HL-60 (cell line): ENCODE measurements around the gene GRP.

ENCODE experiments used
- DNase-seq, 2 experiments: peaks; one replicate each; pipeline ENCODE4 v3.0.0-alpha.2; 2010 to 2020; ENCODE audit warnings: low read depth in 1 of 2, low spot score in 1 of 2
- H3K27ac ChIP-seq: fragments of 250-450 bp; sonication (Bioruptor Pico); replicated peaks from 2 replicates; pipeline ENCODE4 v1.5.1; 2020; ENCODE audit warnings: mild to moderate bottlenecking, moderate library complexity
- H3K27me3 ChIP-seq: fragments of 250-450 bp; sonication (Bioruptor Pico); 2 replicates; pipeline ENCODE4 v1.5.1; 2021; ENCODE audit warnings: mild to moderate bottlenecking, moderate library complexity; ENCODE audit not compliant: insufficient read depth, poor library complexity, severe bottlenecking
- H3K4me3 ChIP-seq: replicated peaks from 2 replicates; pipeline ENCODE4 v1.5.1; 2011; ENCODE audit warnings: mild to moderate bottlenecking, control low read depth, low read length; ENCODE audit not compliant: insufficient read depth
- GABPA ChIP-seq: IDR thresholded peaks from 2 replicates; pipeline ENCODE4 v1.6.1; 2012; ENCODE audit warnings: low read depth
- POLR2AphosphoS5 ChIP-seq: IDR thresholded peaks from 2 replicates; pipeline ENCODE4 v1.6.1; 2012; ENCODE audit warnings: low read depth
- SPI1 ChIP-seq: IDR thresholded peaks from 2 replicates; pipeline ENCODE4 v1.6.1; 2012; ENCODE audit warnings: low read depth, mild to moderate bottlenecking, borderline replicate concordance
- long read RNA-seq: library from polyadenylated mRNA; unstranded; transcript quantifications from one replicate; pipeline ENCODE4 v2.0.0, GENCODE V29; 2020
- TF ChIP-seq, protein P1 (sequence below): IDR thresholded peaks from 2 replicates; pipeline ENCODE4 v1.6.1; 2012; ENCODE audit warnings: low read depth; ENCODE audit not compliant: insufficient replicate concordance
- TF ChIP-seq, protein P2 (sequence below): IDR thresholded peaks from one replicate; pipeline ENCODE4 v1.5.1; 2011; ENCODE audit warnings: low read length, control low read depth, inconsistent platforms; ENCODE audit not compliant: insufficient read depth

The GRP gene
- long read RNA-seq: 0 reads

DNA sequence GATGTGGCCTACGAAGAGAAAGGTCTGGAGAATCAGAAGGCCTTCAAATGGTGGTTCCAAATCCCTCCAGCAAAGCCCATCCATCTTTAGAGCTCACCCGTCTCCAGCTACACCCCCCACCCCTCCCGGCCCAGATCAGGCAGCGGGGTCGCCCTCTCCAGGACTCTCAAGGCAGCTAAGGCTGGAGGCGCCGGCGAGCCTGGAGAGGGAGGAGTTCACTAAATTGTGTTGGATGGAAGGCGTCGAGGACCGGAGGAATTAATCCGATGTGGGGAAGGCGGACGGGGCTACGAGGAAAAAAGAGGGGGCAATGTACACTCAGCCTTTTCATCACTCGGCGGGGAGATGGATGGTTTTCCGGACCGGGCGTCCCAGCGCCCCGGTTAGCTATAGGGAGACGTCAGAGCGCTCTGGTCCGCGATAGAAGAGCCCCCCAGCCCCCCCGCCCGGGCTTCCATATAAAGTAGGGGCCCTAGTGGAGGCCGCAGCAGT is at the start of gene GRP:
TSS of gene GRP (plus strand) at position 487 of the 492 bp plus-strand sequence. CDS start 108 bp downstream, outside the sequence.
- Histone ChIP-seq H3K27ac (no peak within 1 kb of the TSS), H3K4me3 (no peak within 1 kb of the TSS), H3K27me3 (peaks cover 63% of the 10 kb centered on the region)
- no peak for DNase-seq
- TF ChIP-seq POLR2AphosphoS5: no peak

DNA sequence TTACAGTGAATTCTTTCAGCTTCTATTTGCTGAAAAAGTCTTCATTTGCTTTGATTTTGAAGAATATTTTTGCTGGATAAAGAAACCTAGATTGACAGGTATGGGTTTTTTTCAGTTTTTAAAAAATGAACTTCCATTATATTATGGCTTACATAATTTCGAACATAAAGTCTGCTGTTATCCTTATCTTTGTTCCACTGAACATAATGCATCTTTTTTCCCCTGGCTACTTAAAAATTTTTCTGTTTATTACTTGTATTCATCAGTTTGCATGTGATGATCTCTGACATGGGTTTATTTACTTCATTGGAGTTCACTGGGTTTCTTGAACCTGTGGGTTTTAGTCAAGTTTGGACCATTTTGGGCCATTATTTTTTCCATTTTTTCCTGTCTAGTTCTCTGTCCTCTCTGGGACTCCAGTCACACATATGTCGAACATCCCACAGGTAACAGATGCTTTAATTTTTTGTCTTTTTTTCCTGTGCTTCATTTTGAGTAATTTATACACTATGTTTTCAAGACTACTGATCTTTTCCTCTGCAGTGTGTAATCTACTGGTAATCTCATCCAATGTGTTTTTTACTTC is 47.2 kb upstream of the GRP start:
- TF ChIP-seq SPI1: no peak
- no peak for TF ChIP-seq POLR2AphosphoS5
- no peak for DNase-seq
- Histone ChIP-seq H3K27ac (no peak overlapping the region), H3K27me3 (no peaks in the 10 kb centered on the region), H3K4me3 (no peak overlapping the region)

DNA sequence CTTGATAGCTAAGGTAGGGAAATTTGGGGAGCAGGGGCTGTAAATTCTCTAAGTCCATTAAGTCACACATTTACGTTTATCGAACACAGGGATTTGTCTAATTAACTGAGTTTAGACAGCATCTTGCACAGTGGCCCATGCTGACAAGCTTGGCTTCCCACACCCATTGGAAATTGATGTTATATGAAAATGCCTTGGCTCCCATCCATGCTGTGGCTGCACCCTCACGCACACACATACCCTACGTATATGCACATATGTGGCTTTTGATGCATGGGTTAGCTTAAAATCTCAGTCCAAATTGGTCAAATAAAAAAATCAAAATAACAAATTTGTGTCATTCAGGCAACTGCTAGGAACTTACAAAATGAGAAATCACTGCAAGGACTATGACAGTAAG is 42.5 kb upstream of the GRP start:
- TF ChIP-seq, protein P1, sequence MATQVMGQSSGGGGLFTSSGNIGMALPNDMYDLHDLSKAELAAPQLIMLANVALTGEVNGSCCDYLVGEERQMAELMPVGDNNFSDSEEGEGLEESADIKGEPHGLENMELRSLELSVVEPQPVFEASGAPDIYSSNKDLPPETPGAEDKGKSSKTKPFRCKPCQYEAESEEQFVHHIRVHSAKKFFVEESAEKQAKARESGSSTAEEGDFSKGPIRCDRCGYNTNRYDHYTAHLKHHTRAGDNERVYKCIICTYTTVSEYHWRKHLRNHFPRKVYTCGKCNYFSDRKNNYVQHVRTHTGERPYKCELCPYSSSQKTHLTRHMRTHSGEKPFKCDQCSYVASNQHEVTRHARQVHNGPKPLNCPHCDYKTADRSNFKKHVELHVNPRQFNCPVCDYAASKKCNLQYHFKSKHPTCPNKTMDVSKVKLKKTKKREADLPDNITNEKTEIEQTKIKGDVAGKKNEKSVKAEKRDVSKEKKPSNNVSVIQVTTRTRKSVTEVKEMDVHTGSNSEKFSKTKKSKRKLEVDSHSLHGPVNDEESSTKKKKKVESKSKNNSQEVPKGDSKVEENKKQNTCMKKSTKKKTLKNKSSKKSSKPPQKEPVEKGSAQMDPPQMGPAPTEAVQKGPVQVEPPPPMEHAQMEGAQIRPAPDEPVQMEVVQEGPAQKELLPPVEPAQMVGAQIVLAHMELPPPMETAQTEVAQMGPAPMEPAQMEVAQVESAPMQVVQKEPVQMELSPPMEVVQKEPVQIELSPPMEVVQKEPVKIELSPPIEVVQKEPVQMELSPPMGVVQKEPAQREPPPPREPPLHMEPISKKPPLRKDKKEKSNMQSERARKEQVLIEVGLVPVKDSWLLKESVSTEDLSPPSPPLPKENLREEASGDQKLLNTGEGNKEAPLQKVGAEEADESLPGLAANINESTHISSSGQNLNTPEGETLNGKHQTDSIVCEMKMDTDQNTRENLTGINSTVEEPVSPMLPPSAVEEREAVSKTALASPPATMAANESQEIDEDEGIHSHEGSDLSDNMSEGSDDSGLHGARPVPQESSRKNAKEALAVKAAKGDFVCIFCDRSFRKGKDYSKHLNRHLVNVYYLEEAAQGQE: no peak
- TF ChIP-seq POLR2AphosphoS5: no peak
- TF ChIP-seq SPI1: no peak
- TF ChIP-seq, protein P2, sequence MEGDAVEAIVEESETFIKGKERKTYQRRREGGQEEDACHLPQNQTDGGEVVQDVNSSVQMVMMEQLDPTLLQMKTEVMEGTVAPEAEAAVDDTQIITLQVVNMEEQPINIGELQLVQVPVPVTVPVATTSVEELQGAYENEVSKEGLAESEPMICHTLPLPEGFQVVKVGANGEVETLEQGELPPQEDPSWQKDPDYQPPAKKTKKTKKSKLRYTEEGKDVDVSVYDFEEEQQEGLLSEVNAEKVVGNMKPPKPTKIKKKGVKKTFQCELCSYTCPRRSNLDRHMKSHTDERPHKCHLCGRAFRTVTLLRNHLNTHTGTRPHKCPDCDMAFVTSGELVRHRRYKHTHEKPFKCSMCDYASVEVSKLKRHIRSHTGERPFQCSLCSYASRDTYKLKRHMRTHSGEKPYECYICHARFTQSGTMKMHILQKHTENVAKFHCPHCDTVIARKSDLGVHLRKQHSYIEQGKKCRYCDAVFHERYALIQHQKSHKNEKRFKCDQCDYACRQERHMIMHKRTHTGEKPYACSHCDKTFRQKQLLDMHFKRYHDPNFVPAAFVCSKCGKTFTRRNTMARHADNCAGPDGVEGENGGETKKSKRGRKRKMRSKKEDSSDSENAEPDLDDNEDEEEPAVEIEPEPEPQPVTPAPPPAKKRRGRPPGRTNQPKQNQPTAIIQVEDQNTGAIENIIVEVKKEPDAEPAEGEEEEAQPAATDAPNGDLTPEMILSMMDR: no peak
- TF ChIP-seq GABPA: no peak
- Histone ChIP-seq H3K4me3 (no peak overlapping the region), H3K27me3 (no peaks in the 10 kb centered on the region), H3K27ac (no peak overlapping the region)
- no peak for DNase-seq

DNA sequence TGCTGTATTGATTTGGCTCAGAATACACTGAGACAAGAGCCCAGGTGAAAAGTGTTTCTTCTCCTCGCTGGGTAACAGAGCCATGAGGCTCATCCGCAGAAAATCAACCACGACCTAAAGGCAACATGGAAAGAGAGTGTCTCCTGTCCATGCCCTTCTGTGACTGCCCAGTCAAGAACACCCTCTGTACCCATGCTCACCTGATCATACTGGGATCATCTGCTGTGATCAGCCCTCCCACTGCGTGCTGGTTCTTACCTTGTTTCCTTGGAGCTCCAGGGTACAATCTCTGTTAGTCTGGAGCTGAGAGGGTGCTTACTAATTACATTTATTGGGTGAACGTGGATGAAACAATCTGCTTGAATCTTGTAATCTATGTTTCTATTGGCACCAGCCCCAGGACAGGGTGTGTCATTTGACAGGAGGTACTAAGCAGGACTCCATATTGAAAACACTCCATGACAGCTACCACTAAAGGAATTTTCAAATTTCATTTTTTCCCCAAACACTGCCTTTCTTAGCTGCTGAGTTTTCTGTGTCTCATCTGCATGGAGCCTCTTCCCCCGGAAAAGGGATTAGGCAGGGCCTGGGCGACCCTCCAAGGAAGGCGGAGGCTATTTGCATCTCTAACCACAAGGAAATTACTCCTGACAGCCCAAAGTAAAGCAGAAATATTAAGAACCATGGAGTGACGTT is 39.7 kb upstream of the GRP start:
- TF ChIP-seq, protein P1: no peak
- TF ChIP-seq GABPA: no peak
- TF ChIP-seq SPI1: no peak
- TF ChIP-seq POLR2AphosphoS5: no peak
- TF ChIP-seq, protein P2: no peak
- Histone ChIP-seq H3K4me3 (no peak overlapping the region), H3K27me3 (no peaks in the 10 kb centered on the region), H3K27ac (no peak overlapping the region)
- no peak for DNase-seq
